Mucosa of descending colon (tissue), 3 donors: Measurements from ENCODE around the gene SERINC1. TPM values are rescaled to one million over a fixed set of nuclear protein-coding genes. Genes with fewer than 3 reads are reported as not detected.
"Not testable (repeated sequence)": the region's sequence is repeated elsewhere in the genome, so short reads cannot be mapped to it uniquely, and the experiment has no call there.

Experiments
- ATAC-seq: fragments of 200-7000 bp; cut with Tn5 transposase; one replicate; pipeline ENCODE4 v1.9.1; 2020; ENCODE audit warnings: mild to moderate bottlenecking, moderate library complexity
- DNase-seq, 3 donors: peaks; one replicate each; pipeline ENCODE4 v3.0.0-alpha.2; 2020
- H3K36me3 ChIP-seq: fragments of 200-600 bp; one replicate; pipeline ENCODE4 v1.8.0; 2021; ENCODE audit warnings: low read depth, mild to moderate bottlenecking
- H3K4me1 ChIP-seq: fragments of 200-600 bp; one replicate; pipeline ENCODE4 v1.8.0; 2021; ENCODE audit warnings: low read depth, mild to moderate bottlenecking
- H3K4me3 ChIP-seq: fragments of 200-600 bp; one replicate; pipeline ENCODE4 v1.8.0; 2021; ENCODE audit warnings: mild to moderate bottlenecking
- H3K9me3 ChIP-seq: fragments of 200-600 bp; one replicate; pipeline ENCODE4 v1.8.0; 2021; ENCODE audit warnings: mild to moderate bottlenecking
- CTCF ChIP-seq: fragments of 200-600 bp; IDR thresholded peaks from one replicate; pipeline ENCODE4 v1.8.0; 2022; ENCODE audit warnings: antibody characterized with exemption, mild to moderate bottlenecking
- intact Hi-C, 2 donors: fragments of 100-400 bp; cut with DNase I in 1 of 2; cut with micrococcal nuclease in 1 of 2; formaldehyde crosslinking; loops; one replicate each; pipeline versions ENCODE4 v1.11.0 to v1.11.1; 2022; cut with DNase I, micrococcal nuclease
- long read RNA-seq, 2 donors: library from polyadenylated mRNA; unstranded; transcript quantifications; one replicate each; pipeline ENCODE4 v2.0.0, GENCODE V29; 2019 to 2021
- total RNA-seq, 3 donors: library from RNA; stranded (reverse); fragmentation: NEBNext Ultra II Directional in 2 of 3; extraction: Animal tissue kit (Norgen Biotek cat#: 25700) in 2 of 3; gene quantifications; one replicate each; pipeline versions ENCODE4 v1.2.1 to v1.2.4, GENCODE V29; 2021 to 2023
- donor health status: DM: no; HTN: no; CAD: no; lungs with moderate emphysema.
- donor health status: DM: no; HTN: no; CAD: no.
- donor health status: DM: no; HTN: yes; CAD: no.

Gene SERINC1
- 100 to 1,000 TPM; 111 to 201 (median 113) TPM for total RNA-seq
- long read RNA-seq, donor 1, transcript SERINC1-201 (10 exons, 3,137 nt) = major isoform, 182 of 204 reads
- long read RNA-seq, donor 1, partial matches to known transcripts = 20 of 204 reads
- long read RNA-seq, donor 1, other reads (novel, unspliced or antisense) = 2 of 204 reads
- long read RNA-seq, donor 2, transcript SERINC1-201 (10 exons, 3,137 nt) = major isoform, 19 of 25 reads
- long read RNA-seq, donor 2, partial matches to known transcripts = 5 of 25 reads
- long read RNA-seq, donor 2, other reads (novel, unspliced or antisense) = 1 of 25 reads

GRCh38 chr6:122471107-122472021 lies at the start of gene SERINC1:
Gene SERINC1 (minus strand): TSS chr6:122471807. CDS start chr6:122471737, 70 bp downstream.
- peak; percentile 95 to 98 (median 97) for DNase-seq
- Histone ChIP-seq H3K9me3 (no peaks in the 10 kb centered on the region), H3K36me3 (no peaks in the 10 kb centered on the region), H3K4me1 (peaks cover 16% of the 10 kb centered on the region), H3K4me3 (peak within 1 kb of the TSS; percentile 83)
- ATAC-seq = peak; percentile 99
- no peak for TF ChIP-seq CTCF
- intact Hi-C loops = no loop called here

GRCh38 chr6:122511193-122511924 lies 39.8 kb upstream of the SERINC1 start:
- DNase-seq = no peak
- Histone ChIP-seq H3K4me1 (no peaks in the 10 kb centered on the region), H3K36me3 (no peaks in the 10 kb centered on the region), H3K9me3 (peaks cover 4% of the 10 kb centered on the region), H3K4me3 (no peak overlapping the region)
- ATAC-seq = no peak
- intact Hi-C loops = no loop called here
- TF ChIP-seq CTCF = no peak

GRCh38 chr6:122505170-122505569 lies 33.6 kb upstream of the SERINC1 start:
- DNase-seq, intact Hi-C loops, H3K36me3 ChIP-seq, ATAC-seq, H3K4me3 ChIP-seq, H3K4me1 ChIP-seq: not testable (repeated sequence)
- peaks cover 45% of the 10 kb centered on the region for H3K9me3 ChIP-seq

GRCh38 chr6:122501475-122501874 lies 29.9 kb upstream of the SERINC1 start:
- no peak for TF ChIP-seq CTCF
- intact Hi-C loops = no loop called here
- DNase-seq (no peak), ATAC-seq (no peak)
- H3K9me3 ChIP-seq = peaks cover 48% of the 10 kb centered on the region
- no peaks in the 10 kb centered on the region for H3K4me1 ChIP-seq
- no peaks in the 10 kb centered on the region for H3K36me3 ChIP-seq
- no peak overlapping the region for H3K4me3 ChIP-seq

GRCh38 chr6:122495612-122496011 lies 24.0 kb upstream of the SERINC1 start:
- peaks cover 13% of the 10 kb centered on the region for H3K9me3 ChIP-seq
- H3K4me1 ChIP-seq = no peaks in the 10 kb centered on the region
- intact Hi-C loops = no loop called here
- TF ChIP-seq CTCF = no peak
- no peak overlapping the region for H3K4me3 ChIP-seq
- DNase-seq = no peak
- no peaks in the 10 kb centered on the region for H3K36me3 ChIP-seq
- ATAC-seq = no peak
